ENCODE results near the gene ARID1A. TPM values are rescaled to one million over a fixed set of nuclear protein-coding genes. Genes with fewer than 3 reads are reported as not detected.

Gene ARID1A
- total RNA-seq, 1 donor from 2014 or later = 142 TPM

DNA sequence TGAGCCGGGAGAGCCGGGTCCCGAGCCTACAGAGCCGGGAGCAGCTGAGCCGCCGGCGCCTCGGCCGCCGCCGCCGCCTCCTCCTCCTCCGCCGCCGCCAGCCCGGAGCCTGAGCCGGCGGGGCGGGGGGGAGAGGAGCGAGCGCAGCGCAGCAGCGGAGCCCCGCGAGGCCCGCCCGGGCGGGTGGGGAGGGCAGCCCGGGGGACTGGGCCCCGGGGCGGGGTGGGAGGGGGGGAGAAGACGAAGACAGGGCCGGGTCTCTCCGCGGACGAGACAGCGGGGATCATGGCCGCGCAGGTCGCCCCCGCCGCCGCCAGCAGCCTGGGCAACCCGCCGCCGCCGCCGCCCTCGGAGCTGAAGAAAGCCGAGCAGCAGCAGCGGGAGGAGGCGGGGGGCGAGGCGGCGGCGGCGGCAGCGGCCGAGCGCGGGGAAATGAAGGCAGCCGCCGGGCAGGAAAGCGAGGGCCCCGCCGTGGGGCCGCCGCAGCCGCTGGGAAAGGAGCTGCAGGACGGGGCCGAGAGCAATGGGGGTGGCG lies 371 bp downstream of the ARID1A start:
- H3K4me1 Mint-ChIP-seq = peaks cover 31% of the 10 kb centered on the region
- DNase-seq (no peak), ATAC-seq (ENCODE audit: low read depth) (peak; percentile 1)
- H3K27ac Mint-ChIP-seq = no peak overlapping the region
- no peaks in the 10 kb centered on the region for H3K9me3 Mint-ChIP-seq
- intact Hi-C loops (cut with micrococcal nuclease) = loop anchor here (1.0 to 10.0 kb wide), 4 partner anchors 94 to 649 kb away; partner anchors contain the start of gene SYTL1
- CTCF ChIA-PET = interaction anchor here (1.4 to 4.6 kb wide), 2 partner anchors 93 to 94 kb away, joined by 4 to 41 read pairs; partner anchors contain the start of gene PIGV
- POLR2A ChIA-PET = interaction anchor here (0.5 to 15.7 kb wide), 12 partner anchors 11 to 669 kb away, joined by 3 to 308 read pairs (median 9); partner anchors contain the start of genes DHDDS and PIGV
- TF ChIP-seq CTCF (IDR thresholded peaks at IDR 0.05) = no peak
- H3K4me3 Mint-ChIP-seq = peak overlapping the region; percentile 82
- H3K36me3 Mint-ChIP-seq (ENCODE audit: low read depth) = peaks cover 7% of the 10 kb centered on the region
- no peaks in the 10 kb centered on the region for H3K27me3 Mint-ChIP-seq

DNA sequence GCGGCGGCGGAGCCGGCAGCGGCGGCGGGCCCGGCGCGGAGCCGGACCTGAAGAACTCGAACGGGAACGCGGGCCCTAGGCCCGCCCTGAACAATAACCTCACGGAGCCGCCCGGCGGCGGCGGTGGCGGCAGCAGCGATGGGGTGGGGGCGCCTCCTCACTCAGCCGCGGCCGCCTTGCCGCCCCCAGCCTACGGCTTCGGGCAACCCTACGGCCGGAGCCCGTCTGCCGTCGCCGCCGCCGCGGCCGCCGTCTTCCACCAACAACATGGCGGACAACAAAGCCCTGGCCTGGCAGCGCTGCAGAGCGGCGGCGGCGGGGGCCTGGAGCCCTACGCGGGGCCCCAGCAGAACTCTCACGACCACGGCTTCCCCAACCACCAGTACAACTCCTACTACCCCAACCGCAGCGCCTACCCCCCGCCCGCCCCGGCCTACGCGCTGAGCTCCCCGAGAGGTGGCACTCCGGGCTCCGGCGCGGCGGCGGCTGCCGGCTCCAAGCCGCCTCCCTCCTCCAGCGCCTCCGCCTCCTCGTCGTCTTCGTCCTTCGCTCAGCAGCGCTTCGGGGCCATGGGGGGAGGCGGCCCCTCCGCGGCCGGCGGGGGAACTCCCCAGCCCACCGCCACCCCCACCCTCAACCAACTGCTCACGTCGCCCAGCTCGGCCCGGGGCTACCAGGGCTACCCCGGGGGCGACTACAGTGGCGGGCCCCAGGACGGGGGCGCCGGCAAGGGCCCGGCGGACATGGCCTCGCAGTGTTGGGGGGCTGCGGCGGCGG lies 1.0 kb downstream of the ARID1A start:
- no peak for TF ChIP-seq CTCF (IDR thresholded peaks at IDR 0.05)
- intact Hi-C loops (cut with micrococcal nuclease) = loop anchor here (1.0 to 10.0 kb wide), 4 partner anchors 95 to 648 kb away; partner anchors contain the start of gene SYTL1
- Mint-ChIP-seq H3K27me3 (no peaks in the 10 kb centered on the region), H3K27ac (peak overlapping the region; percentile 59), H3K9me3 (no peaks in the 10 kb centered on the region), H3K4me3 (peak overlapping the region; percentile 82), H3K4me1 (peaks cover 31% of the 10 kb centered on the region), H3K36me3 (ENCODE audit: low read depth) (peaks cover 7% of the 10 kb centered on the region)
- ChIA-PET CTCF (interaction anchor here (1.4 to 4.6 kb wide), 3 partner anchors 46 to 95 kb away, joined by 4 to 41 read pairs (median 4); partner anchors contain the start of gene PIGV), POLR2A (interaction anchor here (0.5 to 15.7 kb wide), 20 partner anchors 9 to 711 kb away, joined by 3 to 308 read pairs (median 5); partner anchors contain the start of genes DHDDS, GPATCH3, GPN2 and PIGV)
- DNase-seq (peak; percentile 63), ATAC-seq (ENCODE audit: low read depth) (peak; percentile 9)

DNA sequence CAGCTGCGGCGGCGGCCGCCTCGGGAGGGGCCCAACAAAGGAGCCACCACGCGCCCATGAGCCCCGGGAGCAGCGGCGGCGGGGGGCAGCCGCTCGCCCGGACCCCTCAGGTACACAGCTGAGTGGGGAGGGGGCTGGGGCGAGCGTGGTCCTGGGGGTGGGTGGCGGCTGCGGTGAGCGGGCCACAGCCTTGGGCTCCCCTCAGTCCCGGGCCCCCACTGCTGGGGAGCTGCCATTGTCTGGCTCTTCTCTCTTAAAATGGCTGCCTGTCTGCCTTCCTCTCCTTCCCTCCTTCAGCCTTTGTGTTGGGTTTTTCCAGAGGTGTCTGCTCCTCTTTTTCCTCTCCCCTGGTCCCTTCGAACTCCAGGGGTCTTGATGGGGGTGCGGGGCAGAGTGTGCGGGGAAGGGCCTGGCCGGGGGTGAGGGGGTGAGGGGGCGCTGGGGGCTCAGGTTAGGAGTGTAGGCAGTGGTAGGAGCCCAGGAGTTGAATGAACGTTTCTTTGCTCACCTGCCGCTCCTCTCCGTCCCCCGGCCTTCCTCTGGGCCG lies 1.7 kb downstream of the ARID1A start:
- Mint-ChIP-seq H3K27me3 (no peaks in the 10 kb centered on the region), H3K4me1 (peaks cover 26% of the 10 kb centered on the region), H3K27ac (no peak overlapping the region), H3K36me3 (ENCODE audit: low read depth) (peaks cover 7% of the 10 kb centered on the region), H3K4me3 (no peak overlapping the region), H3K9me3 (no peaks in the 10 kb centered on the region)
- POLR2A ChIA-PET = interaction anchor here (0.6 to 15.7 kb wide), 26 partner anchors 10 to 710 kb away, joined by 3 to 308 read pairs (median 5); partner anchors contain the start of genes DHDDS, GPATCH3, GPN2 and PIGV
- ATAC-seq (ENCODE audit: low read depth) (no peak), DNase-seq (peak; percentile 23)
- intact Hi-C loops (cut with micrococcal nuclease) = loop anchor here (5.0 to 10.0 kb wide), 2 partner anchors 195 to 647 kb away; partner anchors contain the start of gene SYTL1
- TF ChIP-seq CTCF (IDR thresholded peaks at IDR 0.05) = no peak
- CTCF ChIA-PET = interaction anchor here (0.7 to 4.6 kb wide), 6 partner anchors 44 to 92 kb away, joined by 3 to 41 read pairs (median 4); partner anchors contain the start of gene PIGV

DNA sequence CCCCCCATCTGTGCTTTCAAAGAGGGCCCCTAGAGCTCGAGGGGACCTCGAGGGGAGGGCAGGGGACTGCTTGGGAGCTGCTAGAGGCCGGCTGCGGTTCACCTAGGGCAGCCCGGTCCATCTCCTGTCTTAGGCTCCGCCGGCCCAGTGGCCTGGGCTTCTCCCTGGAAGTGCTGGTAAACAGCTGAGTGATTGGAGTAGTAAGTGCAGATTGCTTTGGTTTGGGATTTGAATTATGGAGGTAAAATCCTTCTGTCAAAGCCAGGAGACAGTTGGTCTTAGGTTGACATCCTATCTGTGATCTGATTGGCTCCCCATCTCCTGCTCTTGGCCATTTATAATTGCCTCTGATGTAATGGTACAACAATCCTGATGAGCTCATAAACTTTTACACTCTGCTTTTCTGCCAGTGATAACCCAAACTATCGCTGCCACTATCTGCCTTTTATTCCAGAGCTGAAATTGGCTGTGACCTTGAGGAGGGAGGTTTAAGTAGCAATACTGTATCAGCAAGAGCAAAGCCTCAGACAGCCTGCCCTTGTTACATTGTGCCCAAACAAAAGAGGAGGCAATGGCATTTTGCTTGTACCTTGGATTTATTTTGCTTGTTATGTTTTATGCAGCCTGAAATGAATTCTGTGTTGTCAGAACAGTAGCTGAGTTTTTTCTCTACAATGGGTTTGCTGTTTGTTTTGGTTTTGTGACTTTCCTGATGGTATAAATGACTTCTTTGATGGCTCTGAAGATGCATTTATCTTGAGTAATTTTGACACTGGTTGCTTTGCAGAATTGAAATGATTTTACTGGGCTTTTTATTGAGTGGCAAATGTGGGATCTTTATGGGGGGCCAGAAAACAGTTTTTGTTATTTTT lies 2.4 kb downstream of the ARID1A start:
- ChIA-PET POLR2A (interaction anchor here (0.6 to 15.7 kb wide), 23 partner anchors 9 to 233 kb away, joined by 3 to 308 read pairs (median 5); partner anchors contain the start of genes GPATCH3, GPN2 and PIGV), CTCF (interaction anchor here (0.7 to 4.6 kb wide), 7 partner anchors 44 to 96 kb away, joined by 3 to 41 read pairs (median 4); partner anchors contain the start of gene PIGV)
- ATAC-seq (ENCODE audit: low read depth) = peak; percentile 11
- DNase-seq = peak; percentile 39
- peaks cover 21% of the 10 kb centered on the region for H3K4me1 Mint-ChIP-seq
- H3K27ac Mint-ChIP-seq = no peak overlapping the region
- no peaks in the 10 kb centered on the region for H3K27me3 Mint-ChIP-seq
- intact Hi-C loops (cut with micrococcal nuclease) = loop anchor here (1.0 to 10.0 kb wide), 3 partner anchors 46 to 647 kb away; partner anchors contain the start of gene SYTL1
- no peaks in the 10 kb centered on the region for H3K9me3 Mint-ChIP-seq
- no peak for TF ChIP-seq CTCF (IDR thresholded peaks at IDR 0.05)
- peaks cover 1% of the 10 kb centered on the region for H3K36me3 Mint-ChIP-seq (ENCODE audit: low read depth)
- no peak overlapping the region for H3K4me3 Mint-ChIP-seq

Measured in activated B cell treated with CpG ODN at 0.5 μM for 24 hours (primary cell).